ENCODE results near the gene FLNC.

DNA sequence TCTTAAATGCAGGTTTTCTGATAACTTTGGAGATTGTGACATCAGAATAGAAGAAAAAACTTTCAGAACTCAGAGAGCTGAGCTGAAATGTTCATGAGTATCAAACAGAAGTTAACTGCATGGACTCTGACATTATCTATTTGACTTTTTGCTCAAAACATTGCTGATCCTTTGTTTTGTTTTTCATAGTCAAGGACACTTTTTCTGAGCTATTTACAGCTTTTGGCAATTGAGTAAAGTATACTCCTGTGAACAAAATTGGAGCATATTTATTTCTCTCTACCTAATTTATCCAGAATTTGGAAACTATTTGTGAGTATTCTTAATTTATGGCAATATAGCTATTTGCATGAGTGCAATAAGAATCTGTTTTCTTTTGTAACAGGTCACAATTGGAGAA is 69.2 kb downstream of the FLNC start:
- TF ChIP-seq, protein P1, sequence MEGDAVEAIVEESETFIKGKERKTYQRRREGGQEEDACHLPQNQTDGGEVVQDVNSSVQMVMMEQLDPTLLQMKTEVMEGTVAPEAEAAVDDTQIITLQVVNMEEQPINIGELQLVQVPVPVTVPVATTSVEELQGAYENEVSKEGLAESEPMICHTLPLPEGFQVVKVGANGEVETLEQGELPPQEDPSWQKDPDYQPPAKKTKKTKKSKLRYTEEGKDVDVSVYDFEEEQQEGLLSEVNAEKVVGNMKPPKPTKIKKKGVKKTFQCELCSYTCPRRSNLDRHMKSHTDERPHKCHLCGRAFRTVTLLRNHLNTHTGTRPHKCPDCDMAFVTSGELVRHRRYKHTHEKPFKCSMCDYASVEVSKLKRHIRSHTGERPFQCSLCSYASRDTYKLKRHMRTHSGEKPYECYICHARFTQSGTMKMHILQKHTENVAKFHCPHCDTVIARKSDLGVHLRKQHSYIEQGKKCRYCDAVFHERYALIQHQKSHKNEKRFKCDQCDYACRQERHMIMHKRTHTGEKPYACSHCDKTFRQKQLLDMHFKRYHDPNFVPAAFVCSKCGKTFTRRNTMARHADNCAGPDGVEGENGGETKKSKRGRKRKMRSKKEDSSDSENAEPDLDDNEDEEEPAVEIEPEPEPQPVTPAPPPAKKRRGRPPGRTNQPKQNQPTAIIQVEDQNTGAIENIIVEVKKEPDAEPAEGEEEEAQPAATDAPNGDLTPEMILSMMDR (IDR thresholded peaks at IDR 0.05), result no peak
- TF ChIP-seq POLR2A (IDR thresholded peaks at IDR 0.05), result no peak

Measured in uterus (tissue), 2 donors.